MG63 (cell line): ENCODE measurements around the gene MYO1E. TPM values are rescaled to one million over a fixed set of nuclear protein-coding genes. Genes with fewer than 3 reads are reported as not detected.
"Not testable (repeated sequence)": the region's sequence is repeated elsewhere in the genome, so short reads cannot be mapped to it uniquely, and the experiment has no call there.

ENCODE experiments used
- DNase-seq: peaks from one replicate; pipeline ENCODE4 v3.0.0-alpha.2; 2020
- H3K27me3 ChIP-seq: fragments of 250-450 bp; sonication (Bioruptor Pico); 2 replicates; pipeline ENCODE4 v1.5.1; 2020; ENCODE audit warnings: mild to moderate bottlenecking, moderate library complexity
- H3K36me3 ChIP-seq: fragments of 250-450 bp; sonication (Bioruptor Pico); 2 replicates; pipeline ENCODE4 v1.5.1; 2020; ENCODE audit warnings: mild to moderate bottlenecking, moderate library complexity
- H3K4me3 ChIP-seq: fragments of 250-450 bp; sonication (Bioruptor Pico); 2 replicates; pipeline ENCODE4 v1.5.1; 2020; ENCODE audit warnings: mild to moderate bottlenecking, moderate library complexity
- H3K9me3 ChIP-seq: fragments of 250-450 bp; sonication (Bioruptor Pico); 2 replicates; pipeline ENCODE4 v1.5.1; 2020; ENCODE audit warnings: mild to moderate bottlenecking, moderate library complexity
- total RNA-seq: library from RNA; depleted of rRNA; stranded (reverse); fragments of >200 nt; shearing (Covaris generic); gene quantifications from 2 replicates; pipeline ENCODE4 v1.2.3, GENCODE V29; 2014; ENCODE audit warnings: low replicate concordance

Gene MYO1E
- total RNA-seq, 1 experiment from 2014 or later = 45.1 TPM

- Histone ChIP-seq H3K9me3 (peaks cover 9% of the 10 kb centered on the region), H3K36me3 (no peaks in the 10 kb centered on the region), H3K4me3 (no peak overlapping the region), H3K27me3 (no peaks in the 10 kb centered on the region)
- DNase-seq = peak; percentile 11
These were observed 33.4 kb downstream of the MYO1E start for GRCh38 chr15:59339252-59339672.

- DNase-seq = no peak
- Histone ChIP-seq H3K9me3 (peaks cover 9% of the 10 kb centered on the region), H3K36me3 (no peaks in the 10 kb centered on the region), H3K4me3 (no peak overlapping the region), H3K27me3 (no peaks in the 10 kb centered on the region)
These were observed 34.3 kb downstream of the MYO1E start for GRCh38 chr15:59338414-59338813.

GRCh38 chr15:59336725-59337124, 35.9 kb downstream of the MYO1E start:
- H3K9me3 ChIP-seq, H3K27me3 ChIP-seq, DNase-seq, H3K36me3 ChIP-seq, H3K4me3 ChIP-seq: not testable (repeated sequence)

GRCh38 chr15:59335207-59335786, 37.4 kb downstream of the MYO1E start:
- H3K27me3 ChIP-seq = no peaks in the 10 kb centered on the region
- H3K4me3 ChIP-seq = no peak overlapping the region
- no peak for DNase-seq
- H3K36me3 ChIP-seq = no peaks in the 10 kb centered on the region
- no peaks in the 10 kb centered on the region for H3K9me3 ChIP-seq

- Histone ChIP-seq H3K36me3 (no peaks in the 10 kb centered on the region), H3K9me3 (no peaks in the 10 kb centered on the region), H3K4me3 (no peak overlapping the region), H3K27me3 (no peaks in the 10 kb centered on the region)
- DNase-seq = no peak
These were observed 38.6 kb downstream of the MYO1E start for GRCh38 chr15:59334076-59334415.

GRCh38 chr15:59333401-59334075, 39.1 kb downstream of the MYO1E start:
- Histone ChIP-seq H3K36me3 (no peaks in the 10 kb centered on the region), H3K27me3 (no peaks in the 10 kb centered on the region), H3K4me3 (no peak overlapping the region), H3K9me3 (no peaks in the 10 kb centered on the region)
- DNase-seq = no peak

- no peak overlapping the region for H3K4me3 ChIP-seq
- DNase-seq = no peak
- no peaks in the 10 kb centered on the region for H3K36me3 ChIP-seq
- H3K27me3 ChIP-seq = no peaks in the 10 kb centered on the region
- no peaks in the 10 kb centered on the region for H3K9me3 ChIP-seq
These were observed 40.7 kb downstream of the MYO1E start for GRCh38 chr15:59332009-59332408.

GRCh38 chr15:59330649-59331048, 42.0 kb downstream of the MYO1E start:
- no peak overlapping the region for H3K4me3 ChIP-seq
- no peaks in the 10 kb centered on the region for H3K36me3 ChIP-seq
- H3K27me3 ChIP-seq = no peaks in the 10 kb centered on the region
- no peak for DNase-seq
- H3K9me3 ChIP-seq = no peaks in the 10 kb centered on the region

GRCh38 chr15:59329570-59330350, 42.9 kb downstream of the MYO1E start:
- no peaks in the 10 kb centered on the region for H3K36me3 ChIP-seq
- no peaks in the 10 kb centered on the region for H3K27me3 ChIP-seq
- no peaks in the 10 kb centered on the region for H3K9me3 ChIP-seq
- DNase-seq = peak; percentile 12
- H3K4me3 ChIP-seq = no peak overlapping the region

GRCh38 chr15:59329091-59329490, 43.6 kb downstream of the MYO1E start:
- Histone ChIP-seq H3K9me3 (no peaks in the 10 kb centered on the region), H3K36me3 (no peaks in the 10 kb centered on the region), H3K4me3 (no peak overlapping the region), H3K27me3 (no peaks in the 10 kb centered on the region)
- DNase-seq = no peak

- no peaks in the 10 kb centered on the region for H3K9me3 ChIP-seq
- no peaks in the 10 kb centered on the region for H3K27me3 ChIP-seq
- no peak for DNase-seq
- no peak overlapping the region for H3K4me3 ChIP-seq
- H3K36me3 ChIP-seq = no peaks in the 10 kb centered on the region
These were observed 44.7 kb downstream of the MYO1E start for GRCh38 chr15:59327942-59328341.

- Histone ChIP-seq H3K36me3 (no peaks in the 10 kb centered on the region), H3K9me3 (no peaks in the 10 kb centered on the region), H3K27me3 (no peaks in the 10 kb centered on the region), H3K4me3 (no peak overlapping the region)
- no peak for DNase-seq
These were observed 45.8 kb downstream of the MYO1E start for GRCh38 chr15:59326856-59327255.

- H3K27me3 ChIP-seq = no peaks in the 10 kb centered on the region
- no peaks in the 10 kb centered on the region; the same call in 1 of the 2 replicates for H3K36me3 ChIP-seq
- peaks cover 9% of the 10 kb centered on the region; the same call in 1 of the 2 replicates for H3K9me3 ChIP-seq
- no peak for DNase-seq
- no peak overlapping the region for H3K4me3 ChIP-seq
These were observed 50.5 kb downstream of the MYO1E start for GRCh38 chr15:59322056-59322759.

- H3K27me3 ChIP-seq = no peaks in the 10 kb centered on the region
These were observed 51.5 kb downstream of the MYO1E start for GRCh38 chr15:59321000-59321689.

GRCh38 chr15:59317211-59317610, 55.5 kb downstream of the MYO1E start:
- no peak for DNase-seq
- H3K9me3 ChIP-seq = peaks cover 9% of the 10 kb centered on the region; the same call in 1 of the 2 replicates
- no peaks in the 10 kb centered on the region for H3K27me3 ChIP-seq
- no peaks in the 10 kb centered on the region; the same call in 1 of the 2 replicates for H3K36me3 ChIP-seq
- no peak overlapping the region for H3K4me3 ChIP-seq

More at GRCh38 chr15:59321000-59321689, 51.5 kb downstream of the MYO1E start:
- DNase-seq = no peak
- H3K36me3 ChIP-seq = no peaks in the 10 kb centered on the region; the same call in 1 of the 2 replicates
- H3K4me3 ChIP-seq = no peak overlapping the region
- H3K9me3 ChIP-seq = peaks cover 9% of the 10 kb centered on the region; the same call in 1 of the 2 replicates

GRCh38 chr15:59315914-59316451, 56.7 kb downstream of the MYO1E start:
- Histone ChIP-seq H3K9me3 (peaks cover 8% of the 10 kb centered on the region; the same call in 1 of the 2 replicates), H3K4me3 (no peak overlapping the region)

More at GRCh38 chr15:59315914-59316451, 56.7 kb downstream of the MYO1E start:
- Histone ChIP-seq H3K27me3 (no peaks in the 10 kb centered on the region), H3K36me3 (no peaks in the 10 kb centered on the region; the same call in 1 of the 2 replicates)
- DNase-seq = peak; percentile 48
